ENCODE results near the gene SSH2. TPM values are rescaled to one million over a fixed set of nuclear protein-coding genes. Genes with fewer than 3 reads are reported as not detected.
A peak's percentile ranks its signal among the peaks of the same experiment; 100 is the strongest.

Gene SSH2
- total and polyA plus RNA-seq, 2 donors (not counting 1 experiment from before 2014, with no cell fraction given), result 51.5 to 183 TPM

DNA sequence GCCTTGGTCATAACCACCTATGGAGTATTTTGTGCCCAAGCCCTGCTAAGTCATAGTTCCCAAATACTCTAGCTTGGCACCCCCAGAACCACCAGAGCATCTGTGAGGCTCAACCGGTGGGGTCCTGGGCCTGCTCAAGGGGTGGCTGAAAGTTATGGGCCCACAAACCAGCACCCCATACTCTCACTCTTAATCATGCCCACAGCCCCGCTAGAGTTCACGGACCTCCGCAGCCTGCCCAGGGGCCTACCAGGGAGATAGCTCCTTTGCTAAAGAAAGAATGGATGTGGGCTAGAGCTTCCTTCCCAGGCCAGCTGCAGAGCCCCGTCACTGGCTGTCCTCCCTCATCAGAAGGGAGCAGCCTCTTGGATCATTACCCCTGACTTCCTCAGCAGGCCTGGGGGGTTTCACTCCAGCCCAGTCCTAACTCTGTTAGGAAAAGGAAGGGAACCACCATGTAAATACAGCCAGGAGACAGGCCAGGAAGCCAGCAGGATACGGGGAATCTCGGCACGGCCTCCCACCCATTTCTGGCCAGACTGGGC lies 341.9 kb downstream of the SSH2 start:
- peak overlapping the region; percentile 79 for H3K9ac ChIP-seq (ENCODE audit: low read length)
- Mint-ChIP-seq H3K27me3 (no peaks in the 10 kb centered on the region), H3K9me3 (ENCODE audit: insufficient read depth) (no peaks in the 10 kb centered on the region), H3K27ac (peak overlapping the region; percentile 84), H3K4me3 (peak overlapping the region; percentile 91), H3K4me1 (peaks cover 78% of the 10 kb centered on the region)
- H2AFZ ChIP-seq (ENCODE audit: insufficient read depth, low read depth, low read length, poor library complexity, severe bottlenecking), result peak overlapping the region; percentile 76
- peaks cover 0 to 2% (median 0%) of the 10 kb centered on the region in 3 donors for H3K9me3 ChIP-seq (ENCODE audit: control extremely low read depth in 1 of 3, control insufficient read depth in 2 of 3, insufficient read depth in 1 of 3, low read length in 2 of 3)
- no peak for DNase-seq
- peak overlapping the region in 4 of 5 experiments; percentile 63 to 79 (median 73) for H3K4me3 ChIP-seq (ENCODE audit: control extremely low read depth in 1 of 5, extremely low read depth in 1 of 5, insufficient read depth in 1 of 5, low read depth in 2 of 5, low read length in 4 of 5)
- ATAC-seq (ENCODE audit: low read depth), result no peak
- peaks cover 65 to 74% of the 10 kb centered on the region in 2 donors for H3K4me1 ChIP-seq (ENCODE audit: control insufficient read depth in 2 of 2, insufficient read depth in 2 of 2, low read length in 2 of 2)
- H4K20me1 ChIP-seq (ENCODE audit: control insufficient read depth, insufficient read depth, low read length, poor library complexity, severe bottlenecking), result peaks cover 44% of the 10 kb centered on the region
- H3K36me3 ChIP-seq (replicated peaks in 1 of 2; ENCODE audit: control extremely low read depth in 1 of 2, control insufficient read depth in 1 of 2, extremely low read depth in 1 of 2, insufficient read depth in 2 of 2, low read length in 1 of 2), result peaks cover 0 to 1% of the 10 kb centered on the region in 2 experiments
- CTCF ChIA-PET, result interaction anchor here (0.7 to 24.3 kb wide), 9 partner anchors 8 to 343 kb away, joined by 3 to 336 read pairs (median 4); no protein-coding TSS in a partner anchor
- peaks cover 64% of the 10 kb centered on the region for H3K79me2 ChIP-seq (ENCODE audit: control insufficient read depth, insufficient read depth, low read length)
- 18% methylated on average over 5 of the region's 8 CpGs for WGBS (ENCODE audit: insufficient coverage)
- no peak overlapping the region for H3K27ac ChIP-seq (ENCODE audit: low read length in 2 of 2)
- POLR2A ChIA-PET, result interaction anchor here (0.8 to 1.1 kb wide), 3 partner anchors 9 to 174 kb away, joined by 3 read pairs; no protein-coding TSS in a partner anchor
- H3K4me2 ChIP-seq (replicated peaks; ENCODE audit: low read depth, low read length, poor library complexity, severe bottlenecking), result peak overlapping the region; percentile 82
- intact Hi-C loops (cut with micrococcal nuclease), result loop anchor here (2.0 kb wide), 1 partner anchor 529 kb away; the partner anchor contains the start of gene NSRP1
- no peaks in the 10 kb centered on the region for H3K27me3 ChIP-seq (replicated peaks in 1 of 4; ENCODE audit: control extremely low read depth in 1 of 4, control insufficient read depth in 3 of 4, insufficient read depth in 4 of 4, low read length in 3 of 4)
- no peak for TF ChIP-seq EZH2 (IDR thresholded peaks at IDR 0.05; ENCODE audit: borderline replicate concordance, insufficient read depth, low read depth, low read length, poor library complexity, severe bottlenecking)
- TF ChIP-seq, protein P1, sequence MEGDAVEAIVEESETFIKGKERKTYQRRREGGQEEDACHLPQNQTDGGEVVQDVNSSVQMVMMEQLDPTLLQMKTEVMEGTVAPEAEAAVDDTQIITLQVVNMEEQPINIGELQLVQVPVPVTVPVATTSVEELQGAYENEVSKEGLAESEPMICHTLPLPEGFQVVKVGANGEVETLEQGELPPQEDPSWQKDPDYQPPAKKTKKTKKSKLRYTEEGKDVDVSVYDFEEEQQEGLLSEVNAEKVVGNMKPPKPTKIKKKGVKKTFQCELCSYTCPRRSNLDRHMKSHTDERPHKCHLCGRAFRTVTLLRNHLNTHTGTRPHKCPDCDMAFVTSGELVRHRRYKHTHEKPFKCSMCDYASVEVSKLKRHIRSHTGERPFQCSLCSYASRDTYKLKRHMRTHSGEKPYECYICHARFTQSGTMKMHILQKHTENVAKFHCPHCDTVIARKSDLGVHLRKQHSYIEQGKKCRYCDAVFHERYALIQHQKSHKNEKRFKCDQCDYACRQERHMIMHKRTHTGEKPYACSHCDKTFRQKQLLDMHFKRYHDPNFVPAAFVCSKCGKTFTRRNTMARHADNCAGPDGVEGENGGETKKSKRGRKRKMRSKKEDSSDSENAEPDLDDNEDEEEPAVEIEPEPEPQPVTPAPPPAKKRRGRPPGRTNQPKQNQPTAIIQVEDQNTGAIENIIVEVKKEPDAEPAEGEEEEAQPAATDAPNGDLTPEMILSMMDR (IDR thresholded peaks at IDR 0.05), result no peak

DNA sequence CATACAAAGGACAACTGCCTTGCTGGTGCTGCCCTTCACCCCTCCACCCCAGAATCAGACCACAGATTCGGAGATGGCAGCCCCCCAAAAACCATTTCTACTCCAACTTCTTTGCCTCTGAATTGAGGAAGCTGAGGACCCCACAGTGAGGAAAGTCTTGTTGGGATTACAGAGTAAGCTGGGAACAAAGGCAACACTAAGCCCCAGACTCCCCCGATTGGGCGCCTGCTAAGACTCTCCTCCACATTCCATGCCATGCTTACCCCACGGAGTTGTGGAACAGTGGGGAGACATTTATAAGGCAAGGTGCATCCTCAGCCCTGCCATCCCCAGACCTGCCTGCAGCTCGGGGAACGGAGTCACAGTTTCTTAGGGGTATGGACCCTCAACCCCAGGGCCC lies 342.4 kb downstream of the SSH2 start:
- no peaks in the 10 kb centered on the region for H3K27me3 Mint-ChIP-seq
- WGBS (ENCODE audit: insufficient coverage), result 96% methylated on average over 5 of the region's 6 CpGs
- peaks cover 63 to 70% of the 10 kb centered on the region in 2 donors for H3K4me1 ChIP-seq (ENCODE audit: control insufficient read depth in 2 of 2, insufficient read depth in 2 of 2, low read length in 2 of 2)
- intact Hi-C loops (cut with micrococcal nuclease), result no loop called here
- POLR2A ChIA-PET, result interaction anchor here (0.9 to 1.1 kb wide), 2 partner anchors 8 to 175 kb away, joined by 3 read pairs; no protein-coding TSS in a partner anchor
- DNase-seq, result no peak
- H3K79me2 ChIP-seq (ENCODE audit: control insufficient read depth, insufficient read depth, low read length), result peaks cover 69% of the 10 kb centered on the region
- ATAC-seq (ENCODE audit: low read depth), result no peak
- H2AFZ ChIP-seq (ENCODE audit: insufficient read depth, low read depth, low read length, poor library complexity, severe bottlenecking), result no peak overlapping the region
- H3K4me2 ChIP-seq (replicated peaks; ENCODE audit: low read depth, low read length, poor library complexity, severe bottlenecking), result peak overlapping the region; percentile 82
- H3K27ac ChIP-seq (ENCODE audit: low read length in 2 of 2), result no peak overlapping the region
- peaks cover 0 to 2% (median 0%) of the 10 kb centered on the region in 3 donors for H3K9me3 ChIP-seq (ENCODE audit: control extremely low read depth in 1 of 3, control insufficient read depth in 2 of 3, insufficient read depth in 1 of 3, low read length in 2 of 3)
- peaks cover 0 to 5% of the 10 kb centered on the region in 2 experiments for H3K36me3 ChIP-seq (replicated peaks in 1 of 2; ENCODE audit: control extremely low read depth in 1 of 2, control insufficient read depth in 1 of 2, extremely low read depth in 1 of 2, insufficient read depth in 2 of 2, low read length in 1 of 2)
- CTCF ChIA-PET, result interaction anchor here (0.7 to 24.3 kb wide), 8 partner anchors 8 to 344 kb away, joined by 3 to 336 read pairs (median 4); no protein-coding TSS in a partner anchor
- H3K4me1 Mint-ChIP-seq, result peaks cover 75% of the 10 kb centered on the region
- TF ChIP-seq EZH2 (IDR thresholded peaks at IDR 0.05; ENCODE audit: borderline replicate concordance, insufficient read depth, low read depth, low read length, poor library complexity, severe bottlenecking), result no peak
- TF ChIP-seq, protein P1 (IDR thresholded peaks at IDR 0.05), result no peak
- H3K4me3 ChIP-seq (ENCODE audit: control extremely low read depth in 1 of 5, extremely low read depth in 1 of 5, insufficient read depth in 1 of 5, low read depth in 2 of 5, low read length in 4 of 5), result no peak overlapping the region
- H3K9me3 Mint-ChIP-seq (ENCODE audit: insufficient read depth), result no peaks in the 10 kb centered on the region
- H3K9ac ChIP-seq (ENCODE audit: low read length), result peak overlapping the region; percentile 79
- peak overlapping the region; percentile 91 for H3K4me3 Mint-ChIP-seq
- H4K20me1 ChIP-seq (ENCODE audit: control insufficient read depth, insufficient read depth, low read length, poor library complexity, severe bottlenecking), result peaks cover 45% of the 10 kb centered on the region
- H3K27ac Mint-ChIP-seq, result peak overlapping the region; percentile 37
- no peaks in the 10 kb centered on the region for H3K27me3 ChIP-seq (replicated peaks in 1 of 4; ENCODE audit: control extremely low read depth in 1 of 4, control insufficient read depth in 3 of 4, insufficient read depth in 4 of 4, low read length in 3 of 4)

Data from B cell (primary cell).